ENCODE measurements around the gene MAP1LC3A. TPM values are rescaled to one million over a fixed set of nuclear protein-coding genes. Genes with fewer than 3 reads are reported as not detected.

The MAP1LC3A gene
- 10 to 100 TPM; 14.4 to 39.6 (median 26.3) TPM for total RNA-seq
- long read RNA-seq, transcript MAP1LC3A-201 (4 exons, 1,574 nt), result major isoform, 13 of 20 reads
- long read RNA-seq, partial matches to known transcripts, result 3 of 20 reads
- long read RNA-seq, other reads (novel, unspliced or antisense), result 3 of 20 reads

DNA sequence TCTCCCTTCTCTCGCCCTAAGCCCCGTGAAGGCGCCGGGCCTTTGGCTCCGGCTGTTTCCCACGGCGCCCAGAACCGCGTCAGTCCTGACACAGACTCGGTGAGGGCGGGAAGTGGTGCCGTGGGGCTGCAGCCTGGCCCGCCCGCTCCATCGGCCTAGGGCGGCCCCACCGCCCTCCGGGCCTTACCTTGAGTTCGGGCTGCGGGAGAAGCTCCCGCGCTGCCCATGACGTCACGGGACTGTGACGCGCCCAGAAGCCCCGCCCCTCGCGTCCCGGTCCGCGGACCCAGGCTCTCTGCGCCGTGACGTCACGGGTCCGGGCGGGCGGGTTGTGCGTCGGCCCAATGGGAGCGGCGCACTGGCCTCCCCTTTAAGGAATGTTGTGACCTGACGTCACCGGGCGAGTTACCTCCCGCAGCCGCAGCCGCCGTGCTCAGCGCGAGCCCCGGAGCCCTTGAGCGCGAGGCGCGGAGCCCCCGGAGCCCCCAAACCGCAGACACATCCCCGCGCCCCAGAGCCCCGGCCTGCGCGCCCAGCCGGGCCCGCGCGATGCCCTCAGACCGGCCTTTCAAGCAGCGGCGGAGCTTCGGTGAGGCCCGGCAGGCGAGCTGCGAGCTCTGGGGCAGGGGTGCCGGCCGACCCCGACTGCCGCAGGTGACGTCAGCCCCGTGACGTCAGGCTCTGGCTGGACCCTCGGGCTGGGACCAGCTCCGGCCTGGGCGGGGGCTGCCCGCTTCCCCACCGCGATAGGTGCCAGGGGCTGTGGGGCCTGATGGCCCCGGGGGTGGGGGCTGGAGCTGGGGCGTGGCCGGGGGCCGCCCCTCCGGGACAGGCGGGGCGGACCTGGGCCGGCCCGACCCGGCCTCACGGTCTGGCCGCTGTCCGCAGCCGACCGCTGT, at the start of gene MAP1LC3A:
Gene MAP1LC3A (plus strand): TSS at position 399 of the 899 bp plus-strand sequence. CDS start 151 bp downstream, at position 550.
- Histone ChIP-seq H3K27me3 (no peaks in the 10 kb centered on the region), H3K4me3 (peak within 1 kb of the TSS; percentile 58 to 88 (median 66)), H3K36me3 (no peaks in the 10 kb centered on the region), H3K27ac (peak within 1 kb of the TSS; percentile 80 to 99 (median 90)), H3K9me3 (no peaks in the 10 kb centered on the region), H3K4me1 (peaks cover 0 to 20% (median 0%) of the 10 kb centered on the region in 4 donors)
- intact Hi-C loops (cut with DNase I), result no loop called here
- DNase-seq (peak; percentile 96 to 98 (median 96)), ATAC-seq (peak; percentile 81 to 87 (median 86))
- under 1% methylated on average over 33 of the region's 103 CpGs for WGBS (ENCODE audit: insufficient coverage, low coverage, low lambda C conversion rate, missing lambda C conversion rate)
- TF ChIP-seq POLR2A (IDR thresholded peaks at IDR 0.05), result peak; percentile 57
- TF ChIP-seq, protein P1, sequence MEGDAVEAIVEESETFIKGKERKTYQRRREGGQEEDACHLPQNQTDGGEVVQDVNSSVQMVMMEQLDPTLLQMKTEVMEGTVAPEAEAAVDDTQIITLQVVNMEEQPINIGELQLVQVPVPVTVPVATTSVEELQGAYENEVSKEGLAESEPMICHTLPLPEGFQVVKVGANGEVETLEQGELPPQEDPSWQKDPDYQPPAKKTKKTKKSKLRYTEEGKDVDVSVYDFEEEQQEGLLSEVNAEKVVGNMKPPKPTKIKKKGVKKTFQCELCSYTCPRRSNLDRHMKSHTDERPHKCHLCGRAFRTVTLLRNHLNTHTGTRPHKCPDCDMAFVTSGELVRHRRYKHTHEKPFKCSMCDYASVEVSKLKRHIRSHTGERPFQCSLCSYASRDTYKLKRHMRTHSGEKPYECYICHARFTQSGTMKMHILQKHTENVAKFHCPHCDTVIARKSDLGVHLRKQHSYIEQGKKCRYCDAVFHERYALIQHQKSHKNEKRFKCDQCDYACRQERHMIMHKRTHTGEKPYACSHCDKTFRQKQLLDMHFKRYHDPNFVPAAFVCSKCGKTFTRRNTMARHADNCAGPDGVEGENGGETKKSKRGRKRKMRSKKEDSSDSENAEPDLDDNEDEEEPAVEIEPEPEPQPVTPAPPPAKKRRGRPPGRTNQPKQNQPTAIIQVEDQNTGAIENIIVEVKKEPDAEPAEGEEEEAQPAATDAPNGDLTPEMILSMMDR (IDR thresholded peaks at IDR 0.05), result peak in 1 of 4 donors; percentile 4

- TF ChIP-seq, protein P1 (IDR thresholded peaks at IDR 0.05), result no peak
- no peak for TF ChIP-seq POLR2A (IDR thresholded peaks at IDR 0.05)
- Histone ChIP-seq H3K4me1 (peaks cover 0 to 47% (median 4%) of the 10 kb centered on the region in 4 donors), H3K36me3 (peaks cover 0 to 46% (median 26%) of the 10 kb centered on the region in 4 donors), H3K27ac (no peak overlapping the region), H3K9me3 (no peaks in the 10 kb centered on the region), H3K27me3 (no peaks in the 10 kb centered on the region), H3K4me3 (no peak overlapping the region)
- ATAC-seq (no peak), DNase-seq (no peak)
- intact Hi-C loops (cut with DNase I), result no loop called here
- 92% methylated on average over 1 of the region's 1 CpG for WGBS (ENCODE audit: insufficient coverage, low coverage, low lambda C conversion rate, missing lambda C conversion rate)
These were observed 47.9 kb upstream of the MAP1LC3A start for GRCh38 chr20:34510575-34510974.

DNA sequence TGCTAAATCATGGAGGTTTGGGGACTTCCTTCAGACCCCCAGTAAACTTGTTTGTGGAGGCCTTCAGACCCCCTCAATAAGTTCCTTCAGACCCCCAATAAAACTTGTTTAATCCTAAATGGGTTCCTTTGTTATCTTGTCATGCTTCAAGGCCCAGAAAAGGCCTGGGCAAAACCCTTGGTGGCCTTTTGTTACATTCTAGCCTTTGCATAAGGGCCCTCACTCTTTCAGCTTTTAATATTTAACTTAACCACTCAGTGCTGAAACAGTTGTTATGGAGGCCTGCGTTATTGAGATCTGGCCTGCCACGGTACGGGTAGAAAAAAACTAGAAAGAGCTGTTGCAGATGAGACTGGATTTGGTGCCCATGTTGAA, 46.6 kb upstream of the MAP1LC3A start:
- Histone ChIP-seq H3K36me3 (peaks cover 0 to 33% (median 20%) of the 10 kb centered on the region in 4 donors), H3K4me1 (peaks cover 0 to 49% (median 5%) of the 10 kb centered on the region in 4 donors), H3K9me3 (no peaks in the 10 kb centered on the region), H3K4me3 (no peak overlapping the region), H3K27ac (peak overlapping the region in 1 of 3 donors; percentile 66), H3K27me3 (no peaks in the 10 kb centered on the region)
- TF ChIP-seq POLR2A (IDR thresholded peaks at IDR 0.05), result no peak
- TF ChIP-seq, protein P1 (IDR thresholded peaks at IDR 0.05), result no peak
- 9% methylated on average over 3 of the region's 3 CpGs for WGBS (ENCODE audit: insufficient coverage, low coverage, low lambda C conversion rate, missing lambda C conversion rate)
- ATAC-seq (no peak), DNase-seq (no peak)
- intact Hi-C loops (cut with DNase I), result no loop called here

- peak in 3 of 4 donors; percentile 1 to 22 (median 19) for ATAC-seq
- H3K36me3 ChIP-seq, result peaks cover 0 to 30% (median 18%) of the 10 kb centered on the region in 4 donors
- no peak for TF ChIP-seq POLR2A (IDR thresholded peaks at IDR 0.05)
- TF ChIP-seq, protein P1 (IDR thresholded peaks at IDR 0.05), result no peak
- no peak for DNase-seq
- intact Hi-C loops (cut with DNase I), result no loop called here
- no peak overlapping the region for H3K4me3 ChIP-seq
- peaks cover 0 to 53% (median 5%) of the 10 kb centered on the region in 4 donors for H3K4me1 ChIP-seq
- WGBS (ENCODE audit: insufficient coverage, low coverage, low lambda C conversion rate, missing lambda C conversion rate), result 35% methylated on average over 3 of the region's 4 CpGs
- H3K27me3 ChIP-seq, result no peaks in the 10 kb centered on the region
- no peaks in the 10 kb centered on the region for H3K9me3 ChIP-seq
- peak overlapping the region in 1 of 3 donors; percentile 66 for H3K27ac ChIP-seq
These were observed 46.1 kb upstream of the MAP1LC3A start for GRCh38 chr20:34512266-34512954.
